ENCODE results near the gene ZBBX.
A peak's percentile ranks its signal among the peaks of the same experiment; 100 is the strongest.
"Not testable (repeated sequence)": the region's sequence is repeated elsewhere in the genome, so short reads cannot be mapped to it uniquely, and the experiment has no call there.

ZBBX gene

GRCh38 chr3:167380004-167380689 is at the start of gene ZBBX:
ZBBX (minus strand) TSS chr3:167380297; CDS start chr3:167372901, 7,396 bp downstream.
- peak; percentile 90 for TF ChIP-seq CTCF (IDR thresholded peaks at IDR 0.05; ENCODE audit: borderline replicate concordance, insufficient read depth, low read depth, low read length)
- H3K4me3 ChIP-seq (ENCODE audit: low read depth, low read length), result peak within 1 kb of the TSS; percentile 28

- H3K4me3 ChIP-seq (ENCODE audit: low read depth, low read length), result not testable (repeated sequence)
Measured at GRCh38 chr3:167426962-167427361, 46.9 kb upstream of the ZBBX start.

- not testable (repeated sequence) for H3K4me3 ChIP-seq (ENCODE audit: low read depth, low read length)
Measured at GRCh38 chr3:167422396-167422795, 42.3 kb upstream of the ZBBX start.

- H3K4me3 ChIP-seq (ENCODE audit: low read depth, low read length), result no peak overlapping the region
- no peak for TF ChIP-seq CTCF (IDR thresholded peaks at IDR 0.05; ENCODE audit: borderline replicate concordance, insufficient read depth, low read depth, low read length)
Measured at GRCh38 chr3:167409611-167410010, 29.5 kb upstream of the ZBBX start.

GRCh38 chr3:167406876-167407492 is 26.9 kb upstream of the ZBBX start:
- TF ChIP-seq CTCF (IDR thresholded peaks at IDR 0.05; ENCODE audit: borderline replicate concordance, insufficient read depth, low read depth, low read length), result no peak
- H3K4me3 ChIP-seq (ENCODE audit: low read depth, low read length), result no peak overlapping the region

- H3K4me3 ChIP-seq (ENCODE audit: low read depth, low read length), result no peak overlapping the region
- no peak for TF ChIP-seq CTCF (IDR thresholded peaks at IDR 0.05; ENCODE audit: borderline replicate concordance, insufficient read depth, low read depth, low read length)
Measured at GRCh38 chr3:167397826-167398225, 17.7 kb upstream of the ZBBX start.

- no peak overlapping the region for H3K4me3 ChIP-seq (ENCODE audit: low read depth, low read length)
- no peak for TF ChIP-seq CTCF (IDR thresholded peaks at IDR 0.05; ENCODE audit: borderline replicate concordance, insufficient read depth, low read depth, low read length)
Measured at GRCh38 chr3:167396075-167396474, 16.0 kb upstream of the ZBBX start.

GRCh38 chr3:167394003-167394402 is 13.9 kb upstream of the ZBBX start:
- H3K4me3 ChIP-seq (ENCODE audit: low read depth, low read length), result no peak overlapping the region
- no peak for TF ChIP-seq CTCF (IDR thresholded peaks at IDR 0.05; ENCODE audit: borderline replicate concordance, insufficient read depth, low read depth, low read length)

All from GM12875 (cell line).